Measurements from ENCODE around the gene CAPN15.
"Not testable (repeated sequence)": the region's sequence is repeated elsewhere in the genome, so short reads cannot be mapped to it uniquely, and the experiment has no call there.

CAPN15 gene

DNA sequence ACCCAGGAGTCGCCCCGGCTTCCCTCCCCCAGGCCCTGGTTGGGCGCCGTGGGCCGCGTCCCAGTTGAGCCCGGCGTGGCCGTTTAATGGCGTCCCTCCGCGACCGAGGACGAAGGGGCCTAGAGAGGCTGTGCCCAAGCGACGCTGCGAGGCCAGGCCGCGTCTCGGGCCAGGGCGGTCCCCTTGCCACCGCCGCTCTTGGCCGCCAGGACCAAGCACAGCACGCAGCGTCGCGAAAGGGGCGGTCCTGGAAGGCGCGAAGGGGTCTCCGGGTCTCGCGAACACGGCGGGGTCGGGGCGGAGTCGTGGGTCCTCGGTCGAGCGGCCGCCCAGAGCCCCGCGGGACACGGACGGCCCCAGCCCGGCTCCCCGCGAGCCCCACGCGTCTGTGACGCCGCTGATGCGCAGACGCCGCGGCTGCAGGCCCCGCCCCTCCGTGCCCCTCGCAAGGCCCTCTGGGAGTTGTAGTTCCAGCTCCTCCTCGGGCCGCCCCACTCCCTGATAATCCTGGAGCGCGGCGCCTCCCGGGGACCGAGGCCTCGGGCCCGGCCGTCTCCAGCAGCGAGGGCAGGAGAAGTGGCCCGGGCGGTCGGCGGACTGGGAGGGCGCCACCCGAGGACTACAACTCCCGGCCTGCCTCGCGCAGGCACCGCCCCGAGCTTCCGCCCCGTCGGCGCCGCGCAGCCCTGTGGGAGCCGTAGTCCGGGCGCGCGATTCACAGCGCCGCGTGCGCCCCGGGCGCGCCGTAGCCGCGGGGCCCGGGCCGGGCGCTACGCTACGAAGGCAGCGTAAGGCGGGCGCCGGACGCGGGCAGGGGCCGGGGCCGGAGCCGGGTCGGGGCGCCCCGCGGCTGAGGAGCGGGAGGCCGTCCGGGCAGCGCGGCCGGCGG, at the start of gene CAPN15:
CAPN15 (plus strand) TSS at position 698 of the 889 bp plus-strand sequence. CDS start 19,127 bp downstream, outside the sequence.
- DNase-seq (ENCODE audit: low read depth in 2 of 2, low spot score in 1 of 2) = peak; percentile 73 to 75

DNA sequence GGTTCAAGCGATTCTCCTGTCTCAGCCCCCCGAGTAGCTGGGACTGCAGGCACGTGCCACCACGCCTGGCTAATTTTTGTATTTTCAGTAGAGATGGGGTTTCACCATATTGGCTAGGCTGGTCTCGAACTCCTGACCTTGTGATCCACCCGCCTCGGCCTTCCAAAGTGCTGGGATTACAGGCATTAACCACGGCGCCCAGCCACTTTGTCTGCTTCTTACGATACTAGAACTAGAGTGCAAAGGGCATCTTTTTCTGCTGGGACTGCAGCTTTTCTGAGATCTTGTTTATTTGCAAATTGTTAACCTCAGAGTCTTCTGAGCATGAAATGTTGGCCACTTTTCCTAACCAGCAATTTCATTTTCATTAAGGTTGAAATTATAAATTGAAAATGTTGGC, 49.2 kb upstream of the CAPN15 start:
- DNase-seq (ENCODE audit: low read depth in 2 of 2, low spot score in 1 of 2) = not testable (repeated sequence)

DNA sequence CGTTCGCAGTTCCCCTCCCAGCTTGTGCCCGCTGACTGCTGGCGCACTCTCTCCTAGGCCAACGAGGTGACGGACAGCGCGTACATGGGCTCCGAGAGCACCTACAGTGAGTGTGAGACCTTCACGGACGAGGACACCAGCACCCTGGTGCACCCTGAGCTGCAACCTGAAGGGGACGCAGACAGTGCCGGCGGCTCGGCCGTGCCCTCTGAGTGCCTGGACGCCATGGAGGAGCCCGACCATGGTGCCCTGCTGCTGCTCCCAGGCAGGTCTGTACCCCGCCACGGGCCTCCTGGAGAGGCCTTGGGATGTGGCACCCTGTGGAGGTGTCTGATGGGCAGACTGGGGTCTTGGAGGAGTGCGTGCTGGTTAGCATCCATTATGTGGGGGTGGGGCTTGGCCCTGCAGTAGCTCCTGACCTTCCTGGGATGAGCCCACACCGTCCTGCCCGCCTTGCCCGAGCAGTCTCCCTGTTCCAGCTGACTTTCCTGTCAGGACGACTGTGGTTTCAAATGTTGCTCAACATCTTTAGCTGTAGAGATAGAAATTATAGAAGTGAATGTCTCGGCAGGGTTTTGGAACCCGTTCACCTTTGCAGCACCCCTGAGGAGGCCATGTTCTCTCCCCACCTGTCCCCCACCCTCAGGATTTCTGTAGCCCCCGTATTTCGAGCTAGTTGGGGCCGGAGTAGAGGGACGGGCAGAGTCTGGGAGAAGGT, 44.9 kb upstream of the CAPN15 start:
- DNase-seq (ENCODE audit: low read depth in 2 of 2, low spot score in 1 of 2) = no peak

DNA sequence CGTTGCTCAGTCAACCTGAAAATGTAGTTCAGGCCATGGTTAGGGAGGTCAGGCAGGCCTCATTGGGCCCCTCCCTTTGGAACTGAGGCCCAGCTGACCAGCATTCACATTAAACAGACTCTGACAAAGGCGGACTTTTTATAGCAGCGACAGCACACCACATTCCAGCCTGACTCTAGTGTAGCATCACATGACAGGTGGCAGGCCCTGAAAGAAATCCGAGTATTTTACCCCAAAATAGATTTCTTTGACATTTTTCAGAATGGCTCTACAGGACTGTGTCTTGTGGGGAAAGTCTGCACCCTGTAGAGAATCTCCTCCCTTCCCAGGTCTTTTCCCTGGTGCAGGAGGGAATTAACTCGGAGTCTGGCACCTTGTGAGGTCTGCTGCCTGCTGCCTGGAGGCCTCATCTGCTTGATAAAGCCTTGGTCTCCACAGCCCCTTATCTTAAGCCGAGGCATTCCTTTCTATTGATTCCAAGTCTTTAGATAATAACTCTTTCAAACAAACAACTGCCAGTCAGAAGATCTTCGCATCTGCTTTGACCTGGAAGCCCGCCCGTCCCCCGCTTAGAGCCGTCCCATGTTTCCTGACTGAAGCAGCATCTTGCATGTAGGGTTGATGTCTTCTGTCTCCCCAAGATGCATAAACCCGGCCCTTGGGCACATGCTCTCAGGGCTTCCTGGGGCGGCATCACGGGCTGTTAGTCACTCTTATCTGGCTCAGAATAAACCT, 44.0 kb upstream of the CAPN15 start:
- DNase-seq (ENCODE audit: low read depth in 2 of 2, low spot score in 1 of 2) = no peak

DNA sequence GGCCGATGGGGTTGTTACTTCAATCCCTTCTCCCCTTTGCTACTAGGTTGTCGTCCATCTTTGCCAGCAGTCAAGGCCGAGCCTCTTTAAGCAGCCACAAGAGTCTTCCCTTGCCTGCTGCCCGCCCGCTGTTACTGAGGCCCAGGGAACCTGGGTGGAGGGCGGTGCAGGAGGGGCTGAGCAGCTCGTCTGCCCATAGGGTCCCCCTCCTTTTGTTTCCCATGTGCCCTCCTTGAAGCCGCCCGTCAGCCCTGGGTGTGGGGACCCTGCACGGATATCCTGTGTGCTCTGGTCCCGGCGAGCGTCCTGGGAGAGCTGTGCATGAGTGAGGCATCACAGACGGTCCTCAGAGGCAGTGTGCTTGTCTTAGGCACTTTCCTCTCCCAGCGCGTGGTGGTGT, 37.9 kb upstream of the CAPN15 start:
- no peak for DNase-seq (ENCODE audit: low read depth in 2 of 2, low spot score in 1 of 2)

DNA sequence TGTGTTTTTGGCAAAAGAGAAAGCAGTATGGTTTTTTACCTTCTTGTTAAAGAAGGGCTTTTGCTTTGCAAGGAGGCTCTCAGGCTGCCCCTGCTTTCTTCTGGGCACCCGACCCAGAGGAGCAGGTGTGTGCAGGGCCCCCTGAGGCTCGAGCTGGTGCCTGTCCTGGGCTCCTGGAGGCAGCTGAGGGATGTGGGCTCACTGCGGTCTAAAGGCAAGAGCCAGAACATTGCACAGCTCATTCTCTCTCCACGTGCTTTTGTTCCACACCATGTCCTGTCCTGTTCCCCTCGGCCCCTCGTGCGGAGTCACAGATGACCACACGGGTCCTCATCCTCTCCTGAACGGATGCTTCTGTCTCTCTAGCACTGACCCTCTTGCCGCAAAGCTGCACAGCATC, 36.7 kb upstream of the CAPN15 start:
- DNase-seq (ENCODE audit: low read depth in 2 of 2, low spot score in 1 of 2) = no peak

DNA sequence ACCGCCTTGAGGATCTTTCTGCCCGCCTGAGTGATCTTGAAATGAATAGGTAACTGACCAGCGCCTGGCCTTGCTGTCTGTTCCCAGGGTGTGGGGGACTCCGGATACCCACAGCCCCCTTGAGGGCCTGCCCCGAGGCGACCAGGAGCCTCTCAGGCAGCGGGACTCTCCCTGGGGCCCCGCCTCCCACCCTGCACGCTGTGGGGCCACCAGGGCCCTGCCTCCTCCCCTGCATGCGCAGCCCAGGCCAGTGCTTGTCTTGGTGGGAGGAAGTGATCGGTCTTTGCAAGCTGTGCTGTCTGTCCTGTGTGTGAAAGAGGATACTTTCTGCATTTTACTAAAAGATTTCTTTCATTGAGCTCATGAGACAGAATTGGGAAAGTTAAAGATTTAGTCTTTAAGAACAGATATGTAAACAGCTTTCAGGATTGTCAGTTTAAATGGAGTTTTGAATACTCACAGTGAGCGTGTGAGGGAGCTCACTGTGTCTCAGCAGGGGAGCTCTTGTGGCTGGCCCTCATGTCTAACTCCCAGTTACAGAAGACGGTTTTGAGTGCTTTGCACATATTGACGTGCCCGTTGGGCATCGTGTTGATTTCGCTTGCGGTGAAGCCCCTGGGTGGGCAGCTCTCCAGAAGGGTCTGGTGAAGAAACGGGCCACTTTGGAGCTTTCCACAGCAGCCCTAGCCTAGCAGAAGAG, 36.1 kb upstream of the CAPN15 start:
- DNase-seq (ENCODE audit: low read depth in 2 of 2, low spot score in 1 of 2) = no peak

DNA sequence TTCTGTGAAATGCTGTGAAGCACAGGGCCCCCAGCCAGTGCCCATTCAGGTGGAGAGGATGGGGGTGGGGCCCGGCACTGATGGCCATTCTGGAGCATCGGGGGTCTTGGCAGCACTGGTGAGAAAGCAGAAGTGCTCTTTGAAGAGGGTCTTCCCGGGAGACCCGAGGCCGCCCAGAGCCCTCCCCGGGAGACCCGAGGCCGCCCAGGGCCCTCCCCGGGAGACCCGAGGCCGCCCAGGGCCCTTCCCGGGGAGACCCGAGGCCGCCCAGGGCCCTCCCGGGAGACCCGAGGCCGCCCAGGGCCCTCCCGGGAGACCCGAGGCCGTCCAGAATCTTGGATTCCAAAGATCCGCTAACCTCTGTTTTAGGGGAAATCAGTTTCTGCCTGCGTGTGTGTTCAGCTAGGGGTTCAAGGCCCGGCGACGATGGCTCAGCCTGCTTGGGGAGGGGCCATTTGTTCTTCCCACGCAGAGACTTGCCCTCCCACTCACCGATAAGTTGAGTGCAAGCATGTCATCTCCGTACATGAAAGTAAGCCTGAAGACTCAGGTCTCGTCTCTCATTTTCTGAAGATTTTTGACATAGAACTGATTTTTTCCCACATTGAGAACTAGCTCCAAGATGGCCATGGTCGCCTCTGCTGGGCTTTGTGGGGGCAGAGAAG, 35.2 kb upstream of the CAPN15 start:
- DNase-seq (ENCODE audit: low read depth in 2 of 2, low spot score in 1 of 2) = no peak

DNA sequence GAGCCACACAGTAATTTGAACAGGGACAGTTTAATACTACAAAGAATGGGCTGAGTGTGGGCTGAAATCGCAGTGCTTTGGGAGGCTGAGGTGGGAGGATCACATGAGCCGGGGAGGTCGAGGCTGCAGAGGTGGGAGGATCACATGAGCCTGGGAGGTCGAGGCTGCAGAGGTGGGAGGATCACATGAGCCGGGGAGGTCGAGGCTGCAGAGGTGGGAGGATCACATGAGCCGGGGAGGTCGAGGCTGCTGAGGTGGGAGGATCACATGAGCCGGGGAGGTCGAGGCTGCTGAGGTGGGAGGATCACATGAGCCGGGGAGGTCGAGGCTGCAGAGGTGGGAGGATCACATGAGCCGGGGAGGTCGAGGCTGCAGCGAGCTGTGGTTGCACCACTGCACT, 32.8 kb upstream of the CAPN15 start:
- DNase-seq (ENCODE audit: low read depth in 2 of 2, low spot score in 1 of 2) = not testable (repeated sequence)

DNA sequence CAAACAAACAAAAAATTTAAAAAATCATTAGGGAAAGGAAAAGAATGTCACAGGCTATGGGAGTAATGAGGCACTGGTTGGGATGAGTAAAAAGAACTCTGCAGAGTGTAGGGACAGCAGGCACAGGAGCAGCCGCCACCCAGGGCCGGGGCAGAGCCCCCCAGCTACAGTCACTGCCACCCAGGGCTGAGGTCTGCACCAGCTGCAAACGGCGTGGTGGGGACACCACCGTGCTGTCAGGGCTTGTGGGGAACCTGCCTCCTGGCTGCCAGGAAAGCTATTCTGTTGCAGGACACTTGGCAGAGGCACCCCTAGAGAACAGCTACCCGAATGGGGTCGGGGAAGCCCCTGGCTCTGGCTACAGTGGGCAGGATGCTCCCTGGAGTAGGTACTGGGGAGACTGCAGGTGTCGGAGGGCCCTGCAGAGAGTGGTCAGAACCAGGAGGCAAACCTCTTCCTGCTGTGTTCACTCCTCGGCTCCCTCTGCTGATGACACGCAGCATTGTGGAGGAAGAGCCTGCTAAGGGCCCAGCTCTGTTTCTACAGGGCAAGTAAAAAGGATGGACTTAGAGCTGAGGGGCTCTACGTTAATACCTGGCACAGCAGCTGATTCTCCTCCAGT, 32.3 kb upstream of the CAPN15 start:
- no peak for DNase-seq (ENCODE audit: low read depth in 2 of 2, low spot score in 1 of 2)

DNA sequence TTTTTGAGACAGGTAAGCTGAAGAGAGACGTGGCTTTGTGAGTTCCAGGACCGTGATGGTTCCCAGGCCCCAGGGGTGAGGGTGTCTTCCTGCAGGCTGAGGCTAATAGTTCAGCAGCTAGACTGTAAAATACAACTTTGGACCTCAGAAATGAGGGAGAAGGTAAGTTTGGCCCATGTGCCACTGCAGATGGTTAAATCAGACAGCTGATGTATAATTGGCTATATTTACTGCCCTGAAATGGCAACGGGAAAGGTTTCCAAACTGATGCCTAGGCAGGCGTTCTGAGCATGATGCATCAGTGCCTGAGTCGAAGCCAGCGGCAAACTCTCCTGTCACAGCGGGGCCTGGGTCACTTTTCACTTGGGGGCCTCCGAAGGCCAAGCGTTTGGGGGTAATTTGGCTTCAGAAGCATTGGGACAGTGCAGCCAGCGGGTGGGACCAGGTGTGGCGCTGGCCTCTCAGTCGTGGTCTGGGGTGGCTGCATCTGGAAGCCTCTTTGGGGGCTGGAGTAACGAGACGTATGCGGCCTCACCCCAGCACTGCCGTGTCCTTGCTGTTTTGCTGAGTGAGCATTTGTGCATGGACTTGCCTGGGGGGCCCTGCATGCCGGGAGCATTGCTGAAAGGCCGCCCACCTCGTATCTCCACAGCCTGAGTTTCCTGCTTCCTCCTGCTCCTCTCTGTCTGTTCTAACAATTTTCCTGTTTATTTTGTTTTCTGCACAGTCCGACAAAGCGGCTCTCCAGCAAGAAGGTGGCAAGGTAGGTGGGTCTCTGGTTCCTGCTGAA, 31.2 kb upstream of the CAPN15 start:
- no peak for DNase-seq (ENCODE audit: low read depth in 2 of 2, low spot score in 1 of 2)

DNA sequence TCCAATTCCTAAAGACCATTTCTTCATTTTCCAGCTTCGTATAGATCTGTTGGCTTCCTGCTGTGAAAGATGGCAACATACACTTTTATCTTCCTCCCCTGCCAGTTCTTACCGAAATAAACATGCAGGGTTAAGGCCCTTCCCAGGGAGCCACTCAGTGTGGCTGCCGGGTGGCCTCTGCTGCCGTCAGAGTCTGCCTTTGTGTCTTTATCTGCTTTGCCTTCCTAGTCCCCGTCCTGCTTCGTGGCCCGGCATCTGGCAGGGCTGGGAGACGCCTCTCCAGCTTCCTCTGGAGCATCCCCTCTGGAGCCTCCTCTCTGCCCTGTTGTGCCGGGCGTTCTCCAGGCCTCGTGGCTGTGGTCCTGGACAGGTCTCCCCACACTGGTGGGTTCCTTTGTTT, 30.3 kb upstream of the CAPN15 start:
- no peak for DNase-seq (ENCODE audit: low read depth in 2 of 2, low spot score in 1 of 2)

DNA sequence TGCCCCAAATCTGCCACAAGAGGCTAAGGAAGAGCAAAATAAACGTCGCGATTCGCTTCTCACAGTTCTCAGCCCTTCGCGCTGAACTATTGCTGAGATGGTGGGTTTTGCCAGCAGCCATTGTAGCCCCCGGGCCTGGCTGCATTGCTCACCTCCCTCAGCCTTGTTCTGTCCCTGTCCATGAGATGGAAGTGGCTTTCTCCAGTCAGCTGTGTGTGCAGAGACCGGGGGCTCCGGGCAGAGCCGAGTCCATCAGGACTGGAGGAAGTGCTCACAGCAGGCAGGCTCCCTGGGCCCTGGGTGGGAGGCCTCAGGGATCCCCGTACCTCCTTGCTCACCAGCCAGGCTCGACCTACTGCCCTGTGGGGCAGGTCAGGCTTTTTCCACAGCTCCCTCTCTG, 27.6 kb upstream of the CAPN15 start:
- DNase-seq (ENCODE audit: low read depth in 2 of 2, low spot score in 1 of 2) = no peak

DNA sequence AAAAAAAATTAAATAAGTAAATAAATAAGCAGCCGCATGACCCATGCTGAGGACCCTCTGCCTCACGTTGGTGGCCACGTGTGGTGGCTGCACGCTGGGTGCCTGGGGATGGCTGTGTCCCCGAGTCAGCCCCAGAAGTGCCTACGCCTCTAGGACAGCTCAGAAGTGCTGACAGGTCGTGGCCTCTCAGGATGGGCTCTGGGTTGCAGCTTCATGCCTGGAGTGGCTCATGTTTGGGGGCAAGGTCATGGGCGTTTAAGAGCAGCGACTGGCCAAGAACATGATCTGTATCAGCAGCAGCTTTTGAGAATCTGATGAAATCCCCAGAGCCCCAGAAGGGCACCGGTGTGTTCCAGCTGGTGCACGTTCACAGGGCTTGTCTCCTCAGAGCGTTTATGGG, 26.8 kb upstream of the CAPN15 start:
- no peak for DNase-seq (ENCODE audit: low read depth in 2 of 2, low spot score in 1 of 2)

DNA sequence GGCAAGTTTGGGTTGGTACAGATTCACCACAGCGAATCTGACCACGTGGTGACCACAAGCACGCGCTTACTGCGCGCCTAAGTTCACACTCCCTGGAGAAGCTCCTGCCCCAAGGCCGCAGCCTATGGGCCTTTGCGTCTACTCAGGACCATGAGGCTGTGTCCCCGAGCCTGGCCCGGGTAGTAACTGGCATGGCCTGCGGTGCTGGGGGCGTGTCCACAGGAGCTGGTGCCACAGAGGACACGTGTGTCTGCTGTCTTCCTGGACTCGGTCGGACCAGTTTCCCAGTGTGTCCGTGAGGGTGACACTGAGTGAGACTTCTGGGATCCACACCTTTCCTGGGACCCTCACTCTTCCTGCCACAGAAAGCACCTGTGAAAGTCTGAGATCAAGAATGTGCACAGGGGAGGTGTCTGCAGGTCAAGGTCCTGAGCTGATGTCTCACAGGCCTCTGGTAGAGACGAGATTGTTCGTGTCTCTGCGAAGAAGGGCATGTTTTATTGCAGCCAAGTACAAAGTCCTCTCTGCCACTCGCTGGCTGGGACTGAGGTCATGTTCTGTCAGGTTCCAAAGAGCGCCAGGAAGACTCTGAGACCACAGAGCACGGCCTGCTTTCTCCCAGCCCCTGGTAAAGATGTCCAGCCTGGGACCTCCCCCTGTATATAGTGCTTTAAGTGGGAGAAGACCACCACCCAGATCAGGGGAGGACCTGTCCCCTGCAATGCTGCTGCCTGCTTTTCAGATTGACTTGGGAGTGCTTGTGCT, 25.2 kb upstream of the CAPN15 start:
- DNase-seq (ENCODE audit: low read depth in 2 of 2, low spot score in 1 of 2) = no peak

DNA sequence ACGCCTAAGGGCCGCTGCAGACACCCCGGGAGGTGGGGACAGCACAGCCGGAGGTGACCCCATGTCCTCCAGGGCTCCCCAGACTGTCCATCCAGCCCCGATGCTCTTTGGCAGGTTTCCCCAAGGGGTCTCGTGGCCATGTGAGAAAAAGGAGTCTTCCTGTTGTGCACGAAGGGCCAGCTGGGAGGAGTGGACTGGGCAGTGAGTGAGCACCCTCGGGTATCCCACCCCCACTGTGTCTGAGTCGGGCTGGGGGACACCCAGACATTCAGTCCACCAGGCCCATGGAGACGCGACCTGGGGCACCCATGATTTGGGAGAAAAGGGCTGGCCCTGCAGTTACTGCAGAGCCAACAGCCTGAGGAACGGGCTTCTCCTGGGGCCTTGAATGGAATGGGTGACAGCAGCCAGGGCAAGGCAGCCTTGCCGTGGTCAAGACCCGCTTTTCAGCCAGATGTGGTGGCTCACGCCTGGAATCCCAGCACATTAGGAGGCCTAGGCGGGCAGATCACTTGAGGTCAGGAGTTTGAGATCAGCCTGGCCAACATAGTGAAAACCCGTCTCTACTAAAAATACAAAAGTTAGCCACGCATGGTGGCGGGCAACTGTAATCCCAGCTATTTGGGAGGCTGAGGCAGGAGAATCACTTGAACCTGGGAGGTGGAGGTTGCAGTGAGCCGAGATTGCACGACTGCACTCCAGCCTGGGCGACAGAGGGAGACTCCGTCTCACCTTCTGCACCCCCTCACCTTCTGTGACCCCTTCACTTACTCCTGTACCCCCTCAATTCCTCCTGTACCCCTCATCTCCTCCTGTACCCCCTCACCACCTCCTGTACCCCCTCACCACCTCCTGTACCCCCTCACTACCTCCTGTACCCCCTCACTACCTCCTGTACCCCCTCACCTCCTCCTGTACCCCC, 24.1 kb upstream of the CAPN15 start:
- DNase-seq (ENCODE audit: low read depth in 2 of 2, low spot score in 1 of 2) = no peak

DNA sequence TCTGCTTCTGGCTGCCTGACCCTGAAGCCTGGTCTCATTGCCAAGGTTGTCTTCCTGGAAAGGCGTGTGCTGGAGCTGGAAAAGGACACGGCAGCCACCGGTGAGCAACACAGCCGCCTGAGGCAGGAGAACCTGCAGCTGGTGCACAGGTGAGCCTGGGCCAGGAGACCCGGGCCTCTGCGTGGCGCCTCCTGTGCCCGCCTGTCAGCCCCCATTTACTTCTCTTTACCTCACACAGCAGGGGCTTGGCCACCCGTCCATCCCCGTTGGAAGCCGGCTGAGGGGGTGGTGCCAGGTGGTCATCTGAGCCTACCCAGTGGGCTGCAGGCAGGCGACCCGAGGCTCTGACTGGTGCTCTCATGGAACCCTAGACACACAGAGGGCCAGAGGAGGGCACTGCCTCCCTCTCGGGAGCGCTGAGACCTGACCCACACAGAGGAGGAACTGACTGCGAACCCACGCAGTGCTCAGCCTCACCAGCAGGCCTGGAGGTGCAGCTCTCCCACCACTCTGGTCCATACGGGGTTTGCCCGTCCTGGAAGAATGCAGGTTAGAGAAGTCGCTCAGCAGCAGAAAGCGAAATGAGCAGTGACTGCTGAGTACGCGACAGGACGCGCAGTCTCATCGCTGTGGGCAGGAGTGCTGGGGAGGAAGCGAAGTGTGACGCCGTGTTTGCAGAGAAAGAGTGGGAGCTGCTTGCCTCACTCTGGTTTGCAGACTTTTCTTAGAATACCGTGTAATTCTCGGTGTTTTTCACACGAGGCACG, 21.9 kb upstream of the CAPN15 start:
- DNase-seq (ENCODE audit: low read depth in 2 of 2, low spot score in 1 of 2) = no peak

Measured in stimulated activated CD8-positive, alpha-beta memory T cell treated with anti-CD3 and anti-CD28 coated beads, Interleukin-4, amount 100 ng/mL, for 1 hour (primary cell).